A673 (cell line): Measurements from ENCODE around the gene CCDC61. TPM values are rescaled to one million over a fixed set of nuclear protein-coding genes. Genes with fewer than 3 reads are reported as not detected.

Experiments used
- BruUV-seq: library from RNA; stranded (reverse); fragments of 400-500 nt; replicated peaks from 2 replicates; lab custom pipeline; 2021; lab: Mats Ljungman, UMichigan
- CTCF ChIA-PET: fragments of 300-600 bp; sonication (Branson Sonifier 250); formaldehyde crosslinking; loops from one replicate; lab custom pipeline; 2022; ENCODE audit warnings: antibody characterized with exemption; lab: Charles Lee
- POLR2A ChIA-PET: fragments of 300-600 bp; sonication (Branson Sonifier 250); formaldehyde crosslinking; loops from one replicate; lab custom pipeline; 2022; ENCODE audit warnings: antibody characterized with exemption; ENCODE audit not compliant: low non-redundant PET; lab: Charles Lee
- DNase-seq: peaks from one replicate; pipeline ENCODE4 v3.0.0-alpha.2; 2015; ENCODE audit warnings: low spot score
- H3K27ac ChIP-seq: fragments of 200-600 bp; sonication (generic); 2 replicates; pipeline ENCODE4 v1.5.1; 2016; ENCODE audit warnings: mixed run types, low read depth, mild to moderate bottlenecking, mixed read lengths, antibody characterized with exemption, low read length; ENCODE audit not compliant: poor library complexity, severe bottlenecking
- H3K27me3 ChIP-seq: fragments of 200-600 bp; sonication (generic); replicated peaks from 2 replicates; pipeline ENCODE4 v1.6.1; 2017; ENCODE audit warnings: mixed run types, low read depth, mild to moderate bottlenecking, mixed read lengths, antibody characterized with exemption, low read length; ENCODE audit not compliant: insufficient read depth, poor library complexity
- H3K36me3 ChIP-seq: fragments of 200-600 bp; sonication (generic); 2 replicates; pipeline ENCODE4 v1.6.1; 2016; ENCODE audit warnings: mixed run types, mild to moderate bottlenecking, mixed read lengths, antibody characterized with exemption, low read length; ENCODE audit not compliant: insufficient read depth, poor library complexity, severe bottlenecking
- H3K4me1 ChIP-seq: fragments of 200-600 bp; sonication (generic); 2 replicates; pipeline ENCODE4 v1.6.1; 2017; ENCODE audit warnings: mixed run types, mild to moderate bottlenecking, mixed read lengths, antibody characterized with exemption, low read length; ENCODE audit not compliant: insufficient read depth, poor library complexity, severe bottlenecking
- H3K4me3 ChIP-seq: fragments of 200-600 bp; sonication (generic); 2 replicates; pipeline ENCODE4 v1.5.1; 2016; ENCODE audit warnings: low read depth, mixed run types, mild to moderate bottlenecking, mixed read lengths, low read length; ENCODE audit not compliant: poor library complexity, severe bottlenecking
- H3K9me3 ChIP-seq: fragments of 200-600 bp; sonication (generic); 2 replicates; pipeline ENCODE4 v1.6.1; 2016; ENCODE audit warnings: mixed run types, low read depth, mild to moderate bottlenecking, mixed read lengths, antibody characterized with exemption, low read length; ENCODE audit not compliant: poor library complexity, severe bottlenecking
- CTCF ChIP-seq: fragments of 300-800, 200-600 bp; sonication (generic); conservative IDR thresholded peaks from 2 replicates; pipeline ENCODE4 v1.5.1; 2017; ENCODE audit warnings: low read depth, mild to moderate bottlenecking, antibody characterized with exemption, low read length, moderate library complexity, mixed read lengths
- EZH2 ChIP-seq: fragments of 200-600 bp; sonication (generic); IDR thresholded peaks from 2 replicates; pipeline ENCODE4 v1.6.1; 2017; ENCODE audit warnings: borderline replicate concordance, low read depth, mild to moderate bottlenecking, mixed read lengths, antibody characterized with exemption, low read length; ENCODE audit not compliant: poor library complexity, severe bottlenecking
- intact Hi-C: fragments of 100-400 bp; cut with micrococcal nuclease; formaldehyde crosslinking; loops from one replicate; pipeline ENCODE4 v1.10.0; 2022; ENCODE audit not compliant: unreplicated experiment
- total RNA-seq: library from RNA; stranded (reverse); gene quantifications from 2 replicates; pipeline ENCODE4 v1.2.3, GENCODE V29; 2021

CCDC61 gene
- total RNA-seq, 1 experiment from 2014 or later = 16.5 TPM

- H3K4me1 ChIP-seq = no peaks in the 10 kb centered on the region
- ChIA-PET CTCF (interaction anchor here (0.6 to 1.4 kb wide), 3 partner anchors 12 to 46 kb away, joined by 3 to 5 read pairs (median 3); no protein-coding TSS in a partner anchor), POLR2A (no interaction called here)
- no peak overlapping the region for H3K4me3 ChIP-seq
- no peak for TF ChIP-seq CTCF
- TF ChIP-seq EZH2 = no peak
- no peaks in the 10 kb centered on the region for H3K27me3 ChIP-seq
- BruUV-seq = no TSS peak
- no peaks in the 10 kb centered on the region for H3K36me3 ChIP-seq
- H3K27ac ChIP-seq = no peak overlapping the region
- no peaks in the 10 kb centered on the region for H3K9me3 ChIP-seq
- DNase-seq = no peak
- intact Hi-C loops = no loop called here
These were observed 37.3 kb downstream of the CCDC61 start for GRCh38 chr19:46032597-46033025.

- intact Hi-C loops = no loop called here
- CTCF ChIA-PET = interaction anchor here (1.3 to 1.4 kb wide), 2 partner anchors 44 to 45 kb away, joined by 3 to 5 read pairs; no protein-coding TSS in a partner anchor
- Histone ChIP-seq H3K36me3 (no peaks in the 10 kb centered on the region), H3K4me1 (no peaks in the 10 kb centered on the region), H3K27me3 (no peaks in the 10 kb centered on the region), H3K4me3 (no peak overlapping the region), H3K9me3 (no peaks in the 10 kb centered on the region), H3K27ac (no peak overlapping the region)
- no TSS peak for BruUV-seq
- no peak for DNase-seq
- TF ChIP-seq EZH2 = no peak
- TF ChIP-seq CTCF = no peak
- POLR2A ChIA-PET = no interaction called here
These were observed 38.1 kb downstream of the CCDC61 start for GRCh38 chr19:46033401-46033800.

GRCh38 chr19:46035546-46035945, 40.3 kb downstream of the CCDC61 start:
- intact Hi-C loops = no loop called here
- H3K36me3 ChIP-seq = no peaks in the 10 kb centered on the region
- no peak overlapping the region for H3K27ac ChIP-seq
- POLR2A ChIA-PET = no interaction called here
- peaks cover 2% of the 10 kb centered on the region for H3K4me1 ChIP-seq
- H3K9me3 ChIP-seq = no peaks in the 10 kb centered on the region
- TF ChIP-seq EZH2 = no peak
- TF ChIP-seq CTCF = no peak
- DNase-seq = no peak
- H3K4me3 ChIP-seq = no peak overlapping the region
- CTCF ChIA-PET = no interaction called here
- BruUV-seq = no TSS peak
- peaks cover 5% of the 10 kb centered on the region for H3K27me3 ChIP-seq
